ENCODE measurements around the gene UAP1L1. TPM values are rescaled to one million over a fixed set of nuclear protein-coding genes. Genes with fewer than 3 reads are reported as not detected.

The UAP1L1 gene
- total and polyA plus RNA-seq, 2 of the 8 experiments (the other 6 are each of a cell fraction or from before 2014, with no cell fraction given) = 2.0 to 5.4 TPM

GRCh38 chr9:137129456-137130175, 52.3 kb downstream of the UAP1L1 start (continued):
- TF ChIP-seq CHD7 (IDR thresholded peaks at IDR 0.05; ENCODE audit: insufficient replicate concordance, low read length) (no peak), POLR2A (IDR thresholded peaks at IDR 0.05; ENCODE audit: control extremely low read depth in 1 of 2, low read depth in 2 of 2, low read length in 2 of 2) (peak in 1 of 2 experiments; percentile 80; a peak in 2 of 3 replicates), GABPA (IDR thresholded peaks at IDR 0.05; ENCODE audit: borderline replicate concordance, insufficient read depth, low read length) (peak; percentile 29; the same call in 1 of the 2 replicates), CREB1 (IDR thresholded peaks at IDR 0.05) (peak; percentile 76), RFX5 (IDR thresholded peaks at IDR 0.05; ENCODE audit: borderline replicate concordance, low read depth, low read length) (no peak), MAFK (IDR thresholded peaks at IDR 0.05; ENCODE audit: low read depth, low read length) (no peak), CEBPB (IDR thresholded peaks at IDR 0.05; ENCODE audit: low read depth, low read length) (no peak), CHD1 (IDR thresholded peaks at IDR 0.05; ENCODE audit: low read depth, low read length) (no peak), RAD21 (IDR thresholded peaks at IDR 0.05 in 1 of 2, conservative IDR thresholded peaks at IDR 0.05 in 1 of 2; ENCODE audit: low read depth in 2 of 2, low read length in 2 of 2) (no peak), USF2 (IDR thresholded peaks at IDR 0.05; ENCODE audit: low read length) (no peak)
